GM19395 (cell line): ENCODE measurements around the gene MTA3.
A peak's percentile ranks its signal among the peaks of the same experiment; 100 is the strongest.

Experiments
- ATAC-seq: cut with Tn5 transposase; IDR thresholded peaks from one replicate; pipeline ENCODE4 v1.9.1; 2021; ENCODE audit warnings: mild to moderate bottlenecking, moderate library complexity; ENCODE audit not compliant: unreplicated experiment

MTA3 gene

GRCh38 chr2:42653908-42654445 is 85.5 kb downstream of the MTA3 start:
- ATAC-seq = no peak

GRCh38 chr2:42658306-42658705 is 89.9 kb downstream of the MTA3 start:
- ATAC-seq = no peak

- ATAC-seq = no peak
Observed at GRCh38 chr2:42659609-42660008, 91.2 kb downstream of the MTA3 start.

- ATAC-seq = peak; percentile 87
Observed at GRCh38 chr2:42663106-42663780, 94.8 kb downstream of the MTA3 start.

- peak; percentile 57 for ATAC-seq
Observed at GRCh38 chr2:42663828-42664227, 95.4 kb downstream of the MTA3 start.

GRCh38 chr2:42673989-42674579 is 105.7 kb downstream of the MTA3 start:
- no peak for ATAC-seq

- ATAC-seq = no peak
Observed at GRCh38 chr2:42675815-42676214, 107.4 kb downstream of the MTA3 start.

- no peak for ATAC-seq
Observed at GRCh38 chr2:42685303-42685702, 116.9 kb downstream of the MTA3 start.

- ATAC-seq = no peak
Observed at GRCh38 chr2:42693013-42693615, 124.7 kb downstream of the MTA3 start.

- no peak for ATAC-seq
Observed at GRCh38 chr2:42693688-42694479, 125.5 kb downstream of the MTA3 start.

GRCh38 chr2:42696987-42697386 is 128.6 kb downstream of the MTA3 start:
- ATAC-seq = no peak

GRCh38 chr2:42698940-42699339 is 130.5 kb downstream of the MTA3 start:
- ATAC-seq = no peak

- ATAC-seq = no peak
Observed at GRCh38 chr2:42706836-42707235, 138.4 kb downstream of the MTA3 start.

GRCh38 chr2:42708179-42708578 is 139.7 kb downstream of the MTA3 start:
- no peak for ATAC-seq

- ATAC-seq = no peak
Observed at GRCh38 chr2:42711896-42712295, 143.5 kb downstream of the MTA3 start.

- ATAC-seq = no peak
Observed at GRCh38 chr2:42712934-42713333, 144.5 kb downstream of the MTA3 start.

- no peak for ATAC-seq
Observed at GRCh38 chr2:42713920-42714319, 145.5 kb downstream of the MTA3 start.

- ATAC-seq = no peak
Observed at GRCh38 chr2:42714686-42715085, 146.3 kb downstream of the MTA3 start.

- peak; percentile 15 for ATAC-seq
Observed at GRCh38 chr2:42721898-42722297, 153.5 kb downstream of the MTA3 start.

- ATAC-seq = peak; percentile 93
Observed at GRCh38 chr2:42722320-42723190, 154.1 kb downstream of the MTA3 start.
